GM12873 (cell line): Measurements from ENCODE around the gene ANKS1A.

Source experiments
- CTCF ChIP-seq: IDR thresholded peaks from 2 replicates; pipeline ENCODE4 v1.5.1; 2012; ENCODE audit warnings: low read depth, mild to moderate bottlenecking, moderate library complexity, low read length, control low read depth; ENCODE audit not compliant: insufficient read depth; ENCODE audit errors: missing control alignments

ANKS1A gene

GRCh38 chr6:35136185-35136584, 247.1 kb downstream of the ANKS1A start:
- no peak for TF ChIP-seq CTCF

GRCh38 chr6:35139470-35139869, 250.4 kb downstream of the ANKS1A start:
- TF ChIP-seq CTCF, result no peak

GRCh38 chr6:35139924-35140638, 251.0 kb downstream of the ANKS1A start:
- TF ChIP-seq CTCF, result peak; percentile 78

GRCh38 chr6:35140639-35141006, 251.6 kb downstream of the ANKS1A start:
- no peak for TF ChIP-seq CTCF
